GM19351 (cell line): ENCODE data around the gene HLA-B.
A peak's percentile ranks its signal among the peaks of the same experiment; 100 is the strongest.
"Not testable (repeated sequence)": the region's sequence is repeated elsewhere in the genome, so short reads cannot be mapped to it uniquely, and the experiment has no call there.

Experiments used
- ATAC-seq: cut with Tn5 transposase; IDR thresholded peaks from one replicate; pipeline ENCODE4 v1.9.1; 2021; ENCODE audit warnings: mild to moderate bottlenecking, moderate library complexity; ENCODE audit not compliant: unreplicated experiment

The HLA-B gene

DNA sequence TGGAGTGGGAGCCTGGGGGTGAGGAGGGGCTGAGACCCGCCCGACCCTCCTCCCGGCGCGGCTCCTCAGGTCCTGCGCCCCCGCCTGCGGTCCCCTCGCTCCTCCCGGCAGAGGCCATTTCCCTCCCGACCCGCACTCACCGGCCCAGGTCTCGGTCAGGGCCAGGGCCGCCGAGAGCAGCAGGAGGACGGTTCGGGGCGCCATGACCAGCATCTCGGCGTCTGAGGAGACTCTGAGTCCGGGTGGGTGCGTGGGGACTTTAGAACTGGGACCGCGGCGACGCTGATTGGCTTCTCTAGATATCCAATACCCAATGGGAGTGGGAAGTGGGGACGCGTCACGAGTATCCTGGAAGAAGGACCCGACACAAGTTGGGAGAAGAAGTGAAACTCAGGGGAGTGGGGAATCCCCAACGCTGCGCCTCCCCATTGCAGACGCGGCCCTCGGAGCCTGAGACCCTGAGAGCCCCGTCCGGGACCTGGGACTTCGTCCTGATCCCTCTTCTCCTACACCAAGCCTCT is at the start of gene HLA-B:
HLA-B (minus strand) TSS at position 234 of the 521 bp plus-strand sequence; CDS start at position 213, 21 bp downstream.
- peak; percentile 72 for ATAC-seq

DNA sequence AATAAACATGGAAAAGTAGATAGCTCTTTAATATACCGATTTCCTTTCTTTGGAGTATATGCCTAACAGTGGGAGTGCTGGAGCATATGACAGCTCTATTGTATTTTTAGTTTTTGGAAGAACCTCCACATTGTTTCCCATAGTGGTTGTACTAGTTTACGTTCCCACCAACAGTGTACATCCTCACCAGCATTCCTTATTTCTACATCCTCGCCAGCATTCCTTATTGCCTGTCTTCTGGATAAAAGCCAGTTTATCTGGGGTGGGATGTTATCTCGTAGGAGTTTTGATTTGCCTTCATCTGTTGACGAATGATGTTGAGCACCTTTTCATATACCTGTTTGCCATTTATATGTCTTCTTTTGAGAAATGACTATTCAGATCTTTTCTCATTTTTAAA is 49.0 kb upstream of the HLA-B start:
- ATAC-seq: no peak

DNA sequence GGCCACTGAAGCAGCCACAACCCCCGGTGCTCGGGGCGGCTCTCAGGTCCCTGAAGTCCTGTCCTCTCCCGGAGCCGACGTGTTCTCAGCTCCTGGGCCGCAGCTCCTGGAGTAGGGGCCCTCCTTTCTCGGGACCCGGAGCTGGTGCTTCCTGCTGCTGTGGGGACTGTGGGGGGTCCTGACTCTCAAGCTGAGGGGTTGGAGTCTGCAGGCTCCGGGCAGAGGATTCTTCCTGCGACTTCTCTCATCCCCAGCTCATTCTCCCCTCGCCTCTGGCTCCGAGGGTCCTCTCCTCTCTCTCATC is 47.0 kb upstream of the HLA-B start:
- not testable (repeated sequence) for ATAC-seq

DNA sequence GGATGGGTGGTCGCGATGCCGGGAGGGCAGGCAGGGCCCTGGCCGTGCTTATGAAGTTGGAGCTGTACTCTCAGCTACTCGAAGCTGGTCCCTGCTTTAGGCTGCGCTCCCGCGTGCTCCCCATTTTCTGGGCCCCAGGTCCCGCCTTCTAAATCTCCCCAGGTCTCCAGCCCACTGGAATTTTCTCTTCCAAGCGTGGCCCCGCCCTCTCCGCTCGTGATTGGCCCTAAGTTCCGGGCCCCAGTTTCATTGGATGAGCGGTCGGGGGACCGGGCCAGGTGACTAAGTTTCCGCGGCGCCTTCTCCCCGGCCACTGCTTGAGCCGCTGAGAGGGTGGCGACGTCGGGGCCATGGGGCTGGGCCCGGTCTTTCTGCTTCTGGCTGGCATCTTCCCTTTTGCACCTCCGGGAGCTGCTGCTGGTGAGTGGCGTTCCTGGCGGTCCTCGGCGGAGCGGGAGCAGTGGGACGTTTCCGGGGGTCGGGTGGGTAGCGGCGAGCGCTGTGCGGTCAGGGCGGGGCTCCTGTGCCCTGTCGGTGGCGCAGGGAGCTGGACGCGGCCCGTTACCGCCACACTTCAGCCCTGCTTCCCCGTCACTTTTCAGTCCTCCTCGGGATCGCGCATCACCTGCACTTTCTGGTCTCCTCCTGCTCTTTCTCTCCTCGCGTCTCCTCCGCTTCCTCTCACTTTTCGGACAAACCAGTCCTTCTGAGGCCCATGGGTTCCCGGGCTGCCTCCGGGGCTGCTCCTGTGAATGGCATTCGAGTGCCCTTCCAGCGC is 46.5 kb upstream of the HLA-B start, which contains the start of gene MICA:
MICA (plus strand) TSS at position 313 of the 778 bp plus-strand sequence; CDS start at position 351, 38 bp downstream.
- peak; percentile 66 for ATAC-seq

DNA sequence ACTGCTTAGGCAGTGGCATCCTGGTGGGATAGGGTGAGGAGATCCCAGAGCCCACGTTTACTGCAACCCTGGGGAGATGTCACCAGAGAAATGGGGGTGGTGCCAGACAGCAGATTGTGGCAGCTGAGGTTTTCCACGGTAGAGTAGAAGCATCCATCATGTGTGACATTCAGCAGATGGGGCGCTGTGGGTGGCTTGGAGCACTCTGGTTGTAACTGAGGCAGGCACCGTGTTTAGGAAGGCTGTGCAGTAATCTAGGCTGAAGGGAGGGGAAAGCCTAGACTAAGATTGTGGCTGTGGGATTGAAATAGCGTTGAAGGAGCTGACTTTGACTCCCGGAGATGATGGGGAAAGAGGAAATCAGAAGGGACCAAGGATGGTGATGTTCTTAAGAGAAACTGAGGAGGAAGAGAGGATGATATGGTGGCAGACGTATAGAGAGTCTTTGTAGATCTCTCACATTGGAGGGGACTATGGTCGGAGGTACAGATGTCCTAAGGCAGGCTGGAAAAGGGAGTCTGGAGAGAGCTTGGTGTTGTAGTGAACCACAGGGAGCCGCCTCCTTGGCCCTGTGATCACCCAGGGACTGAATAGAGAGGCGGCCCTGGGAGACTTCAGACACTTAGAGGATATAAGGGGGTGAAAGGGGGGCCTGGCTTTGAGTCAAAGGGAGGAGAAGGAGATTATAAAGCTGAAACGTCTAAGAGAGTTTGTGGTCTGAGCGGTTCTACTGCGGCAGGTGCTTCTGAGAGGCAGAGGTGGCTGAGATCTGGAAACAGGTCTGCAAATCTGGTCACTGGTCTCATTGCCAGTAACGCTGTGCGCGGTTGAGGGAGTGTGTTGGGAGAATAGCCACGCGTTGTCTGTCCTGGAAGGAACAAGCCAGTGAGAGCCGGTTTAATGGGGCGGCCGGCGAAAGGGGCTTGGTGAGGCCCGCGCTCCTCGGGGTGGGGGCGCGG is 45.6 kb upstream of the HLA-B start:
- peak; percentile 29 for ATAC-seq

DNA sequence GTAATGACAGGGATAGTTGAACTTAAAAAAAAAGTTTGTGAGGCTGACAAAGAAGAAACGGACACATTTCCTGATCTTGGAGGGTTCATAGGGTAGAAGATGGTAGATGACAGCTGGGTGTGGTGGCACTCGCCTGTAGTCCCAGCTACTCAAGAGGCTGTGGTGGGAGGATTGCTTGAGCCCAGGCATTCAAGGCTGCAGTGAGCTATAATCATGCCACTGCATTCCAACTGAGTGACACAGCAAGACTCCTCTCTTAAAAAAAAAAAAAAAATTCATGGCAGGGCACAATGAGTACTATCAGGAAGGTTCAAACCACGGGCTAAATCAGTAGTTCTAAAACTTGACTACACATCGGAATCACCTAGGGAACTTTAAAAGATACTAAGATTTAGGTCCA is 44.4 kb upstream of the HLA-B start:
- no peak for ATAC-seq

DNA sequence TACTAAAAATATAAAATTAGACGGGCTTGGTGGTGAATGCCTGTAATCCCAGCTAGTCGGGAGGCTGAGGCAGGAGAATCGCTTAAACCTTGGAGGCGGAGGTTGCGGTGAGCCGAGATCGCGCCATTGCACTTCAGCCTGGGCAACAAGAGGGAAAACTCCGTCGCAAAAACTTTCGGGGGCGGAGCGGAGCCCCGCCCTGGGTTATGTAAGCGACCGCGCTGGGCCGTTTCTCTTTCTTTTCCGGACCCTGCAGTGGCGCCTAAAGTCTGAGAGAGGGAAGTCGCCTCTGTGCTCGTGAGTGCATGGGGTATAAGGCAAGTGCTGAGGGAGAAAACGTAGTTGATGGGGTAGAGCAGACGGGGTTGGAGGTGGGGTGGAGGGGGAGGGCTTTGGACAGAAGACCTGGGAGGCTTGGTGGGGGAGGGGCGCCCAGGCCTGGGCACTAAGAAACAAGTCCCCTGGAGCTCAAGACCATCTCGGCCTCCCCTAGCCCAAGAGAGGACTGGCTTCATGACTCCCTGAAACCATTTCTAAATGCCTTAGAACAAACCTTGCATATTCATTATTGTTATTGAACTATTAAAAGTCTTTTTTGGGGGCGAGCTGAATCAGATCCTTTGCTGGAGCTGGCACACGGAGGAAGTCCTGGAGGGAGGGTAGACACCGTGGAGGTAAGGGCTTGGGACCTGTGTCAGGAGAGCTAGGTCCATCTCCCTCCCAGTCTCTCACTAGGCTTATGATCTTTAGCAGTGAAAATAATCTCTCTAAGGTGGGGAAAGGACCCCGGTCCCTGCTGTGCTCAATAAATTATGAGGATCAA is 43.7 kb upstream of the HLA-B start:
- ATAC-seq: no peak

DNA sequence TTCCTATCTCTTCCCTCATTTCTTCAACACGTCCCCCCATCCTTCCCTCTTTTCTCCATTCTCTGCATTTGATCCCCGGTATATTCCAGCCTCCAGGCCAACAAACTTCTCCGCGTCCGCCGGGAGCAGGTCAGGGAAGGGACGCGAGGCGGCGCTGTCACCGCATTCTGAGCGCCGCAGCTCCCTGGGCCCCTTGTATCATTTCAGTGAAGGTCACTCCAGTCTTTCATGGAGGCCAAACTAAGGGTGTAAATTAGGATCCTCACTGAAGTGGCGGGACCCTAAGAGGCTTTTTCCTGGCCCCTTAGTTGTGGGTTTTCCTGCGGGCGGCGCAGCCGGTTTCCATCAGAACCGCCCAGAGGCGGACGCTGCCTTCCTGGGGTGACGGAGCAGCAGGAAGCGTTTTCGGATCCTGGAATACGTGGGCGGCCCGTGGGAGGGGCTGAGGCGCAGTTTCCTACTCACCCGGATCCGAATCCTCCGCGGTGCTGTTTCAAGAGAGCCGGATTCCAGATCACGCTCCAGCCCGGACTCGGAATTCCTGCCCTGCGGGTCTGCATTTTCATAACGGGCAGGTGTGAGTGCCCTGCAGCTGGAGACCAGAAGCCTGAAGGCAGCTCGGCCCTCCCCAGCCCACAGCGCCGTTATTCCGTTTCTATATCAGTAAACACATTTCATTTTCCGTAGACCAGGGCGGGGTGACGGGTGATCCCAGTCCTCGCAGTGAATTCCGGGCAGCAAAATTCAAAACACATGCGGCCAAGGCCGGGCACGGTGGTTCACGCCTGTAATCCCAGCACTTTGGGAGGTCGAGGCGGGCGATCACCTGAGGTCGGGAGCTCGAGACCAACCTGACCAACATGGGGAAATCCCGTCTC is 42.8 kb upstream of the HLA-B start:
- no peak for ATAC-seq

DNA sequence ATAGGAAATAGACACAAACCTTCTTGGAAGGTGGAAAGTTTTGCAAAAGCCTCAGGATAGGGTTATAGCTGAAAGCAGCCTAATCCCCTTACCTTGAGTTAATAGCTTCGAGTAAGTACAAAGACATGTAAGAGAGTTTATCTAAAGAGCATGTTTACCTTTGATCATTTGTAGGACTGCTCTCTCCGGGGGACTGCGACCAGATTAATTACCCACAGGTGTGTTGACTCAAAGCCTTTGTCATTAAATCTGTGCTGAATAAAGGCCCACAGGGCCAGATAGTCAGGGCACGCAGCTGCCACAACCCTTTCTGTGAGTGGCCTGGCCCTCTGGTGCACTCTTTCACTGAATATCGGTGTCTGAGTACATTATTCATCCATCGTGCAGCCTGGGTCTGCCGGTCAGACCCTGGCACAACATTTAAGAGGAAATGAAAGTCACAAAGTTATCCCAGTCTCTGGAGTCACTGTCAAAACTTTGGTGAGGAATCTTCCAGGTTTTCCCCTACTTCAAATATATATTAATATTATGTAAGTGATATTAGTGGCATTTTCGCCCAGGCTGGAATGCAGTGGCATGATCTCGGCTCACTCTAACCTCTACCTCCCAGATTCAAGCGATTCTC is 41.0 kb upstream of the HLA-B start:
- ATAC-seq: no peak

DNA sequence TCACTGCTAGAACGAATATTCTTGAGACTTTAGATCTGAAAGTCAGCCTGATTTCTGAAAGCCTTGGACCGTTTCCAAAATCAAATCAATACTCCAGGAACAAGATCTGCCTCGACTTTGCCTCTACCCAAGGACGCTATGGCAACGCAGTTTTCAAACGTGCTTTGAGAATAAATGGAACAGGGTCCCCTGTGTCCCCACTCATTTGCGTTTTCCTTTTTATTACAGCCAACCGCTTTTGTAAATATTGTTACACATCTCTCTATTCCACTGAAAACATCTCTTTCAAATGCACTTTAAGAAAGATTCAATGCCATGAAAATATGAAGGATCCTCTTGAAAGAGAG is 40.1 kb upstream of the HLA-B start:
- not testable (repeated sequence) for ATAC-seq

DNA sequence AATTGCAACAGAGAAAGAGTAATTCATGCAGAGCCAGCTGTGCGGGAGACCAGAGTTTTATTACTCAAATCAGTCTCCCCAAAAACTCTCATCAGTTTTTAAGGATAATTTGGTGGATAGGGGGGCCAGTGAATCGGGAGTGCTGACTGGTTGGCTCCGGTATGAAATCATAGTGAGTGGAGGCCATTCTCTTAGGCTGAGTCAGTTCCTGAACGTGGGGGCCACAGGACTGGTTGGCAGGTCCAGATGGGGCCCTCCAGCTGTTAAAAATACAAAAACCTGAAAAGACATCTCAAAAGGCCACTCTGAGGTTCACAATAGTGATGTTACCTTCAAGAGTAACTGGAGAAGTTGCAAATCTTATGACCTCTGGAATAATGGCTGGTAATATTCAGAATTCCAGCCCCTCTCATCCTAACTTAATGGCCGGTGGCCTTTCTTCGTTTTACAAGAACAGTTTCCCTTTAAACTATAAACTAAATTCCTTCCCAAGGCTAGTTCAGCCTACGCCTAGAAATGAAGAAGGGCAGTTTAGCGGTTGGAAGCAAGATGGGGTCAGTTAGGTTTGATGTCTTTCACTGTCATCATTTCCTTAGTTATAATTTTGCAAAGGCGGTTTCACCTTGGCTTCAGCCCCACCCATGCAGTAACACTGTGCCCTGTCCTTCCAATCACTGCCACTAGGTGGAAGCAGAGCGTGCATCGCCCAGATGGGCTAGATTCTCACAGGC is 39.6 kb upstream of the HLA-B start:
- ATAC-seq: peak; percentile 59

DNA sequence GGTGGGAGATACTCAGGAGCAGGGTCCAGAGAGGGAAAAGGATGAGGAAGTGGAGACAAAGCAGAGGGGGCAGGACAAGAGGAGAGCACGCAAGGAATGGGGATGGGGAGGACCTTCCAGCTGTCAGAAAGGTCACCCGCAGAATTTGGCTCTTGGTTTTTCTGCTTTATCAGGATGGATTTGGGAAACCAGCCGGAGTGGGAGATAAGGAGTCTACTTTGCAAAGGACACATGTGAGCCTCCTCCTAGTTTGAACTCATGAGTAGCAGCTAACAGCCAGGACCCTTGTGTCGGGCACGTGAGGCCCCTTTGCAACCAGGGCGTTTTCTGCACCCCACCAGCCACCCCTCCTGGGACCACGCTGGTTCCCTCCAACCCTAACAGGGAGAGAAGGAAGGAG is 38.9 kb upstream of the HLA-B start:
- no peak for ATAC-seq

DNA sequence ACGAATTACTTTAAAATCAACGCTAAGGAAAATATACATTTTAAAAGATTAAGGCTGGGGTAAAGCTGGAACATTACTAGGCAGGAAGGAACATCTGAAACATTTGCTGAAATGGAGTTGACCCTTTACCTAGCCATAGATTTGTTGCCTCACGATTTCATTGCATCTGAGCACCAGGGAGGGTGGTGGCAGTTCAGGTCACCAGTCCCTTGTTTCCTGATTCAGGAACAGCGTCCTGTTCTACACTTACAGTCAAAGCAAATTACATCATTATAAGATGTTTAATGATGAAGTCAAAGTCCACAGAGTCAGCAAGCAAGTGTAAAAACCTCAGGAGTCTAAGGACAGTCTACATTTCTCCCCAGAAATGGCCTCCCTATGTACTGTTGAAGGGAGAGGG is 37.4 kb upstream of the HLA-B start:
- no peak for ATAC-seq

DNA sequence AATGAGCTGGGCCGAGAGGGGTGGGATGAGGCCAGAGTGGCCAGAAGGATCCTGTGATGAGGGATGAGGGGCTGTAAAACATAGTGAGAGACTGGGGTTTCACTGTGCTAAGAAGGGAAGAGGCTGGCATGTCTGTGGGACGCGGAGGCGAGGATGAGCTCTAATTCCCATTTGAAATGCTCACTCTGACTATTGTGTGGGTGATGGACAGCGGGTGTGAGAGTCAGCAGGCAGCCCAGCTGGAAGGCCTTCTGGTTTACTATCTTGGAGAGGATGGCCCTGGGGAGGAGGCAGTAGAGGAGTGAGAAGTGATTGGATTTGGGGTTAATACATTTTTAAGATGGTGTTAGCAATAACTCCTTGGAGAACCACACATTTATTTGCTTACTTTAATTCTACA is 37.0 kb upstream of the HLA-B start:
- ATAC-seq: no peak

DNA sequence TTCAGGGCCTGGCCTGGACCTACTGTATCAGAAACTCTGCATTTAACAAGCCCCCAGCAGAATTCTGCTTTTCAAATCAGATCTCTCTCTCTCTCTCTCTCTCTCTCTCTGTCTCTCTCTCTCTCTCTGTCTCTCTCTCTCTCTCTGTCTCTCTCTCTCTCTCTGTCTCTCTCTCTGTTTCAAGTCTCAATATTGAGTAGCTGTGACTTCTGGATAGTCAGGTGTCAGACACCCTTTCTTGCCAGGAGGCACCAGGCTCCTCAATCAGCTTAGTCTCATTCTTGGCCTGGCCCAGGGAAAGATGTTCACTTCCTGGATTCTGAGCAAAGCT is 32.8 kb upstream of the HLA-B start:
- not testable (repeated sequence) for ATAC-seq

DNA sequence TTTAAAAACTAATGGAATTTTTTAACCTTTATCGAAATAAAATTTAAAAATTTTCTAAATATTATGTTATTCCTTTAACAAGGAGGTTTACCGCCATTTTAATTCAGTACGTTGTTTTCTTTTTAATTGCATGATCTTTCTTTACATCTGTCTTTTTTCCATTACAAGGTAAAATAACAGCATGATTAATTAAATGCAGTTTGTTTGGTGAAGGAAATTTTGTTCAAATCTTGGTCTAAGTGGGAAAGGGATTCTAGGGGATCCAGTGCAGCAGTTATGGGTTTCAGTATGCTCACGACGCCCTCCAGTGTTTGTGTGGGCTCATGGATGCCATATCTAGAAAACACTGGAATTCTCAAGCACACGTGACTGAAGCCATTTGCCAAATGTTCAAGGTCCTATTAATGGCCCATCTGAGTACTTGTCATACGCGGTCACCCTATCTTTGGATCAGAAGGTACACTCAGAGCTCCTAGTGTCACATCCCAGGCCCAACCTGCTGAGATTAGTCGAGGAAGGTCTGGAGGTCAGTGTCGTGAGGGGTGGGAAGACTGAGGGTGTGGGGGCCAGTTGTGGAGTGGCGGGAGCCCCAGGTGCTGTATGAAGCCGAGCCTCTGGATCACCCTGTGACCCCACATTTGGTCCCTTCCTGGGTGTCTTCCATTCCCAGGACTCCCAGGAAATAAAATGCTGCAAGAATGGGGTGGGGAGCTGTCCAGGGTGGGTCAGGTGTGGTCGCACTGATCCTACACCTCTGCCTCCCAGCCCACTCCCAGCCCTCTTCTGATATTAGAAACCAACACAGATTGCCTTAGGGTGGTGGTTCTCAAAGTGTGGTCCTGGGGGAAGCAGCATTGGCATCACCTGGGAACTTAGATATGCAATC is 32.2 kb upstream of the HLA-B start:
- ATAC-seq: not testable (repeated sequence)

DNA sequence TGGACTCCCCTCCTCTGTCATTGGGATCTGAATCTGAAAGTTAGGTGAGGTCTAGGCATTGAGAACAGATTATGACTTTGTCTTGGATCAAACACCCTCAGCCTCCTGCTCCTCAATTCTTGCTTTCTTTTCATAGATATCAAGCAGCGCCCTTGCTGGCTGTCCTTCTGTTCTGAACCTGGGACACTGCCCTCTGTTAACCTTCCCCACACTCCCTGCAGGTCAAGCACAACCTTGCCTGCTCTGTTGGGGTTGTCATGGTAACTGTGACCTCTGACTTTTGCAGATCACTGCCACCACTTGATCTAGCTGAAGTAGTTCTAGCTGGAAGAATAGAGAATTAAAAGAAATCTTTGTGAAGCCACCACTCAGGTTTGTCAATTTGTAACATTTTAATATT is 30.0 kb upstream of the HLA-B start:
- no peak for ATAC-seq

DNA sequence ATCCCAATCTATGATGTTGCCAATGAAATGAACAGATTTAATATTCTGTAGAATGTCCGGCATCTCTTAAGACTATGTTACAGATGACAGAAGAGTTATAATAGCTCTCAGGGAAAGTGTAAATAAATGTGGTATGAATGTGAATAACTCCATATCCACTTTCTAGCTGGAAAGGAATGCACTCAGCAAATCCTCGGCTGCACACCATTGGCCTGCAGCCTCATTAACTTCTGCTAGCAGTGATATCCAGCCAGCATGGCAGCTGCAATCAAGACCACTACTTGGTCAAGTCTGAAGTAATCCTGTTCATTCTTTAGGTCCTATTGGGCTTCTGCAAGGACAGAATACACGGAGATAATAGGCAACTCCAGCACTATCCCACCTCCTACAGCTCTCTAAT is 29.1 kb upstream of the HLA-B start:
- ATAC-seq: no peak
